GM19099 (cell line): ENCODE measurements around the gene MVB12B.

Experiments
- POLR2A ChIP-seq: IDR thresholded peaks from 3 replicates; pipeline ENCODE4 v1.6.1; 2011; ENCODE audit warnings: low read depth; ENCODE audit not compliant: insufficient read length; ENCODE audit errors: extremely low read depth

MVB12B gene

DNA sequence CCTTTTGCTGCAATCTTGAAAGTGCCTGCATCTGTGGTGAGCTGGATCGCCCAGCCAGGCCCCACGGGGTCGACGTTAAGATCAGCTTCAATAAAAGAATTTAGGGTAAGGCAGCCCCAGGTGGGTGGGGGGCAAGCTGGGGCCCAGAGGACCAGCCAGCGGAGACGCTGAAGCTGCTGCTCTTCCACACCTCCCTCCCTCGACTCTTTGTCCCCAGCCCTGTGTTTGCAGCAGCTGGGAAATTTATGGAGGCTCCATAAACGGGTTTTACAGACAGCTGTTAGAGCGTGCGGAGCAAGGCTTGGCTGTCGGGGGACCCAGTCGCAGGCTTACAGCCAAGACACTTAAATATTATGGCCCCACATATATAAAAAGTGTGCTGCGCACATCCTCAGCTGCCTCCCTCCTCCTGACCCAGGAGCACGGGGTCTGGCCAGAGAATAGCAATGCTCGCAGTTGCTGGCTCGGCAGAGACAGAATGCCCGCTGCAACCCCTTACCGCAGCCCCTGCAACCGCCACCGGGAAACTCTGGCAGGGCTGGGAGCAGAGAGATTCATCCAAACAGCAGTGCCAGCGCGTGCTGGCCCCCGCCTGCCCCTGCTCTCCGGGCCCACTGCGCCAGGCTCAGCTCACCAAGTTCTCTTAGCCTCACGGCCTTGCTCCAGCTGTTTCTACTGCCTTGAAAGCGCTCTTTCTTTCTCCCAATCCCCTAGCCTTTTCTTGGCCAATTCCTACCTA is 28.4 kb upstream of the MVB12B start:
- TF ChIP-seq POLR2A, result no peak

DNA sequence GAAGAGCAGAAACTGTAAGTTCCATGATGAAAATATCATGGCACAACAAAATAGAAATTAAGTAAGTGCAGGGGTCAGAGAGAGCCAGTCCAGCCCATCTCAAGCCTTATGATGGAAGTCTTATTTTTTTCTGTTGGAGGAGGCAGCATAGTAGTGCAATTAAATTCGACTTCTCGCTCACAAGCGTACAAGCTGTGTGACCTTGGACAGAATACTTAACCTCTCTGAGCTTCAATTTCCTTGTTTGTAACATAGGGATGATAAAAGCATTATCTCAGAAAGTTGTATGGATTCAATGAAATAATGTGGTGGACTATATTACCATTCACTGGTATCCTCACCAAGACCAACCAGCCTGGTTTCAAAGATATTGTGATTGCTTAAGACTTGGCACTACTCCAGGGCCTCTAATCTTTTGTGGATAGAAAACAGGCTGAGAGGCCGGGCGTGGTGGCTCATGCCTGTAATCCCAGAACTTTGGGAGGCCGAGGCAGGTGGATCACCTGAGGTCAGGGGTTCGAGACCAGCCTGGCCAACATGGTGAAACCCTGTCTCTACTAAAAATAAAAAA is 26.8 kb upstream of the MVB12B start:
- no peak for TF ChIP-seq POLR2A

DNA sequence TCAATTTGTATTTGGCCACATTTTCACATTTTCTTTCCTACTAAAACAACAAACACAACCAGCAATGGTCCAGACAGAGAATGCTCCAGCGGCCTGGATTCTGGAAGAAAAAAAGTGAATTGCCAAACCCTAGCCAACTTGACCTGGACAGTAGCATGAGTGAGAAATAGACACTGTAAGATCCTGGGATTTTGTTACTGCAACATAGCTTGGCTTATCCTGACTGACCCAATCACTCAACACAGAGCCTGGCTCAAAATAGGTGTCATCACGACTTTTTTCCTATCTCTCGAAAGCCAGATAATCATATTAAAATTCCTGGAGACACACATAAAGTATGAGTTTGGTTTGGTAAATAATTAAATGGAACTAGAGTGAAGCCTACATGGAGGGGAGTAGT is 25.4 kb upstream of the MVB12B start:
- no peak for TF ChIP-seq POLR2A

DNA sequence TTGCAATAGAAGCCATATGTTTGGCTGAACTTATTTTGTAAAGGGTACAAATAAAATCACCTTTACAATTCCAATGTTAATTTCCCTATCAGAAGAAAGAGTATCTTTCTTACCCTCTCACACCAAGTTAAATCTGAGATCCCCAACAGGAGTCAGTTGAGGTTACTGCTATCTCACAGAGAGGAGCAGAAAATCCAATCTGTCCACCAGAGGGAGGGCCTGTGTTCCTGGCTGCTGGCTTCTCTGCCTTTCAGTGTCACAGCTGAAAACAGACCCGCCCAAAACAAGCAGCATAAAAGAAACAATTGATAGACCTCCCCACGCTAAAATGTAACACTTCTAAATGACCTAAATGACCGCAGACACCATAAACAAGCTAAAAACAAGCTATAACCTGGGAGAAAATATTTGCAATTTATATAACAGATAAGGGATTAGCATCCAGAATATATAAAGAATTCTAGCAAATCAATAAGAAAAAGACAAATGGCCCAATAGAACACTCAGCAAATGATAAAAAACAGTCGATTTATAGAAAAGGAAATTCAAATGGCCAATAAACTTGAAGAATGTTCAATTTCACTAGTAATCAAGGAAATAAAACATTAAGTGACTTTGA is 24.5 kb upstream of the MVB12B start:
- TF ChIP-seq POLR2A, result no peak

DNA sequence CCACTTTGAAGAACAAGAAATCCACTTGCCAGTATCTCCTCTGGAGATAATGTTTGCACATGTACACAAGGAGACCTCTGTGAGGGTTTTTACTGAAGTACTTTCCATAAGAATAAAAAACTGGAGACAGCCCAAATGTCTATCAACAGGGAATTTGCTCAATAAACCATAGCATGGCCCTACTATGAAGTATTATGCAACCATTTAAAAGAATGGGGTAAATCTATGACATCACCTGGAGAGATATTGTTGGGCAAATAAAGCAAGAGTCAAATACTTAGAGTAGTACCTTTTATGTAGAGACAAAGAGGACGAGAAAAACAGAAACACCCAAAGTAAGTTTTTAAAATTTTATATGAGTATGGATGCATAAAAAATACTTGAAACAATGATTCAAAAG is 23.9 kb upstream of the MVB12B start:
- TF ChIP-seq POLR2A, result no peak

DNA sequence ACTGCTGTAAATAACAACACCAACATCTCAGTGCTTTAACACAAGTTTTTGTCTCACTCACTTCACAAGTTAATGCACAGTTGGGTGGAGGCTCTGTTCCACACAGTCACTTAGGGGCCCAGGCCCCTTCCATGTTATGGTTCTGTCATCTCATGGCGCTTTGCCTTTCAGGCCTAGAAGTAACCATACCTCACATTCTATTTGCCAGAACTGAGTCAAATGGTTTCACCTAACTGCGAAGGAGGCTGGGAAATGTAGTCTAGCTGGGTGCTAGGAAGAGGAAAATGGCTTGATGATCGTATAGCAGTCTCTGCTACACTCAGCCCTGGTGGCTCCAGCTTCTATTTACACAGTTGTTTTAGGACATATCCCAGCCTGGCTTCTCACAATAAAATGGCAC is 23.1 kb upstream of the MVB12B start:
- no peak for TF ChIP-seq POLR2A

DNA sequence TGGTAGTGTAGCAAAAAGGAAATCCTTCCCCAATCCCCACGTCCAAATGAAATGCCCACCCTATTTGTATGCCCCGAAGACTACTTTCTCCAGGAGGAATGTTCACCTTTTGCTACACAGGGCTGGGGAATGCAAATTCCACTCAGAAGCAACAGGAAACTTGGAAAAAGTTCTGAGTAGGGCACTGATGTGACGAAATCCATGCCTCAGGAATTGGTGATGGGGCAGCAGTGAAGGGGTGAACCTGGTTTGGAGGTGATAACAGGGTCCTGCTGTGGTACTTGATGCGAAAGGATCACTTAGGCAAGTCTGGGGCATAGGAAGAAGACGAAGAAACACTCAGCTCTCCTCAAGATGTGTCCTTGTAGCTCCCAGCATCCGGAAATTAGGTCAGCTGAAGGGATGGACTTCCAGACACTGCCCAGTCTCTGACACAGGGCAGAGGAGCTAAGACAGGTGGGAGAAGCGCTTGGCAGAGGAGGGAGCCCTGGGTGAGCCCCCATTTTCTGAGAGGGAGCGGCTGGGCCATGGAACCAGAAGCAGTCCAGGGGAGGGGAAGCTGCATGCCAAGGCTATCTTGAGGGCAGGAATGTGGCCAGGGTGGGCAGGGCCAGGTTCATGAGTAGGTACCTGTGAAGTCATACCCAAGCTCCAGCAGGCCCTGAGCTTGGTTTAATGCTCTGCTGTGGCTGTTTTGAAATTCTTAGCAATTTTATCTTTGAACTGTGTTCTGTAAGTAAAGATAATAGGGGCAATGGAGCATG is 22.2 kb upstream of the MVB12B start:
- TF ChIP-seq POLR2A, result no peak

DNA sequence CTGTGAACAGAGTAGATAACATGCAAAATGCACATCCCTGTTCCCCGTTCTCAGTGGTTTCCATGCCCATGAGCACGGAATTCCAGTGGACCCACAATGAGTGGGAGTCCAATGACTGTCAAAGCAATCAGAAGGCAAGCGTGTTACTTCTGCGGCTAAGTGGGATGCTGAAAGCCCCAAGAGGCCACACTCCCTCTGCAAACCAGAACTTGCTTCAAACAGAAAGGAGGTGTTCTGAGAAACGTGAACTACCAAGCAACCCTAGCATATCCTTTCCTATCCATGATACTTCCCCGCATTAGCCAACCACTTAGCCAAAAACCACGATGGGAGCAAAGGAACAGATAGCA is 21.7 kb upstream of the MVB12B start:
- no peak for TF ChIP-seq POLR2A

DNA sequence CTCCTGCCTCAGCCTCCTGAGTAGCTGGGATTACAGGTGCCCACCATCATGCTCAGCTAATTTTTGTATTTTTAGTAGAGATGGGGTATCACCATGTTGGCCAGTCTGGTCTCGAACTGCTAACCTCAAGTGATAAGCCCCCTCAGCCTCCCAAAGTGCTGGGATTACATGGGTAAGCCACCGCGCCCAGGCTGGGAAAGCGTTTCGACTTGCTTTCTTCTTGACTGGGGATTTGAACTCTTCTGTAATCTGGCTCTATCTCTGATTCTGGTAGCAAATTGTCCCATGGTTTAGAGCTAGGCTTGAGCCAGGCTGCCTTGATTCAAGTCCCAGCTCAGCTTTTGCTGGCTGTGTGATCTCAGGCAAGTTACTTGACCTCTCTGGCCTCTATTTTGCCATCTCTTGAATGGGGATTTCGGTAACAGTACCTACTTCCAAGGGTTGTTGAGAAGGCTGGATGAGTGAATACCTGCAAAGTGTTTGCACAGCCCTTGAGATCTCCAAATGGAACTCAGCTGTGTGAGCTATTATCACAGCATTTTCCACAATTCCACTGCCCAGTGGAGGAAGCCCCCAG is 20.5 kb upstream of the MVB12B start:
- no peak for TF ChIP-seq POLR2A

DNA sequence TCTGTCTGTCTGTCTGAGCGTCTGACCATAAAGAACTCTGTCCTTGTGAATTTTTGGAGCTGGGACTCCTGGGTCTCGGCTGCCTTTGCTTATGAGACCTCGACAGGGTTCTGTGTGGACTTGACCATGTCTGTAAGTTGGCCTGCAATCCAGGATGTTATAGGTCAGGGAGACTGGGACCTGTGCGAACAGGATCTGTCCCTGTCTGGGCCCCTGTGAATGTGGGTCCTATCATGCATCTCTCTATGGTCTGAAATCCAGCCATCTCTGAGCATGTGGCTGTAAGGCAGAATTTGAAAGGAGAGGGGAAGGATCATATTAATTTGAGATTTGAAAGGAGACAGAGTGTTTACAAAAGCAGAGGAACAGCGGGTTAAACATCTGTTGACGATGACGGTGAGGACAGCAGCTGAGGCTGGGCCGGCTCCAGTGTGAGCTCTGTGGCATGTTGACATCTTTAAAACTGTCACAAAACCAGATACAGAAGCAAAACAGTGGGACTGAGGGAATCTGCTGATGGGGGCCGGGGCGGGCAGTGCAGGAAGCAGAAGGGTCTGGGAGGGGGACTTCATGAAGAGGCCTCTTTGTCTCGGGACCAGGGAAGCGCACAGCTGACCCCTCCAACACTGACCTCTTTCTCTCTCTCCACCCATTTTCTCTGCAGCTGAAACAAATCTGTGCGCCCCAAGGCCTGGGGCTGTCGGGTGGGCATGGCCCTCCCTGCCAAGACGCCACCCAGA is 19.1 kb upstream of the MVB12B start:
- no peak for TF ChIP-seq POLR2A

DNA sequence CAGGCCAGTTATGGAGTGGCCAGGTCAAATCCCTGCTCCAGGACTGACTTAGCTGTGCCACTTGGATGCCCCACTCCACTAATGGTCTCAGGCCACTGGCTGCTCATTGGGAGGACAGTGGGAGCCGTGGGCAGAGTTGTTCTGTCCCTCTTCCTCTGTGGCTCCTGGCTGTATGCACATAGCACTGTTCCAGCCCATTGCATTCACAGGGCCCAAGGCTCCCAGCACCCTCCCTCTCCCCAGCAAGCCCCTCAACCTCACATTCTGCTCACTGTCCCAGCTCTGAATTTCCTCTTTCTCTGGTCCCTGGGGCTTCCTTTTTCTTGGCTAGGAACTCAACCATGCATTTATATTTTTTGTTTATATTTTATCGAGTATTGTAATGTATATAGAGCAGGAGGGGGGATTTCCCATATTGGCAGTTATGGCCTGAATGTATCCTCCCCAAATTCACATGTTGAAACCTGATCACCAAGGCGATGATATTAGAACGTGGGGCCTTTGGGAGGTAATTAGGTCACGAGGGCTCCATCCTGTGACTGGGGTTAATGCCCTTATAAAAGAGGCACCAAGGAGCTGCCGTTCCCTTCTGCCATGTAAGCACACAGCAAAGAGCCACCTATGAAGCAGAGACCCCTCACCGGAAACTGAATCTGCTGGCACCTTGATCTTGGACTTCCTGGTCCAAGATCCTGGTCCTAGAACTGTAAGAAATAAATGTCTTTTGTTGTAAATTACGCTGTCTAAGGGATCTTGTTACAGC is 17.0 kb upstream of the MVB12B start:
- TF ChIP-seq POLR2A, result no peak

DNA sequence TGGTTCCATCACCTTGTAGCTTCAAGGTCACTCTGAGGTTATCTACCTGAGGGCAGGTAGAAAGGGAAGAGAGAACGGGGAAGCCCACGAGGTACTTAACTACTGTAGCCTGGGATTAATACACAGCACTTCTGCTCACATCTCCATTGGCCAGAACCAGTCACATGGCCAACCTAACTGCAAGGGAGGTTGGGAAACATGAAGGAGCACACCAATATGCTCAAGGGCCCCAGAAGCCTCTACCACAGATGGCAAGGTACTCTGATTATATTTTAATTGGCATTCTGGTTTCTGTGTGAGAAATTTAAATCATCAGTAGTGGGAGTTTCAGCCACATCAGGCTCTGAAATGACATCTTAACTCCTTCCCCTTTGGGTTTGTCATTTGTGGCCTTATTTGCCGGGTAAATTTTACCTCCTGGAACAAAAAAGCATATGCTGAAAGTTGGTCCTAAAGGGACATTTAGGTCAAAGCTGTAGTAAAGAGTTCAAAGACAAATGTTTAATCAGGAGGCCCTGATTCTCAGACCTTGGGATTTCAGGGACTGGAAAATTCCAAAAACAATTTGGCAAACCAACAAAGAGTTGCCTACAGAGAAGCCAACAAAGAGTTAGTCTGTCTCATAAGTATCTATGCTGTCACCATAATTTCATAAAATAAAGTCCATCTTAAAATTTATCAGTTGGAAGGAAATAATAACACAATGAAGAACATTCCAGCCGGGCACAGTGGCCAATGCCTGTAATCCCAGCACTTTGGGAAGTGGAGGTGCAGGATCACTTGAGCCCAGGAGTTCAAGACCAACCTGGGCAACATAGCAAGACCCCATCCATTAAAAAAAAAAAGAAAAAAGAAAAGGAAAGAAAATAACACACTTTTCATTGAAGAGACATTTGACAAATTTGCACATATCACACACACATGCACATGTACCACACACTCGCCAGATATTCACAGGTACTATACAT is 13.8 kb upstream of the MVB12B start:
- TF ChIP-seq POLR2A, result no peak

DNA sequence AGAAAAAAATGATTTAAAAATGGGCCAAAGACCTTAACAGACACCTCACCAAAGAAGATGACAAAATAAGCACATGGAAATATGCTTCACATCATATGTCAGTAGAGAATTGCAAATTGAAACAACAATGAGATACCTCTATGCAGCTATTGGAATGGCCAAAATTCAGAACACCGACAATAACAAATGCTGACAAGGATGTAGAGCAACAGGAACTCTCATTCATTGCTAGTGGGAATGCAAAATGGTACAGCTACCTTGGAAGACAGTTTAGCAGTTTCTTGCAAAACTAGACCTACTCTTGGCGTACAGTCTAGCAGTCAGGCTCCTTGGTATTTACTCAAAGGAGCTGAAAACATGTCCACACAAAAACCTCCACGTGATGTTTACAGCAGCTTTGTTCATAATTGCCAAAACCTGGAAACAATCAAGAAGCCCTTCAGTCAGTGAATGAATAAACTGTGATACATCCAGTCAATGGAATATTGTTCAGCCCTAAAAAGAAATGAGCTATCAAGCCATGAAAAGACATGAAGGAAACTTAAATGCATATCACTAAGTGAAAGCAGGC is 10.5 kb upstream of the MVB12B start:
- TF ChIP-seq POLR2A, result no peak
